T-helper 22 cell (primary cell): ENCODE results near the gene TLCD3A.
"Not testable (repeated sequence)": the region's sequence is repeated elsewhere in the genome, so short reads cannot be mapped to it uniquely, and the experiment has no call there.

Experiments used
- DNase-seq: peaks from one replicate; pipeline ENCODE4 v3.0.0-alpha.2; 2020; ENCODE audit warnings: low read depth

Gene TLCD3A

GRCh38 chr17:749359-749758 lies 17.0 kb downstream of the TLCD3A start:
- DNase-seq: not testable (repeated sequence)

- no peak for DNase-seq
Observed at GRCh38 chr17:750431-751037, 18.1 kb downstream of the TLCD3A start.

DNA sequence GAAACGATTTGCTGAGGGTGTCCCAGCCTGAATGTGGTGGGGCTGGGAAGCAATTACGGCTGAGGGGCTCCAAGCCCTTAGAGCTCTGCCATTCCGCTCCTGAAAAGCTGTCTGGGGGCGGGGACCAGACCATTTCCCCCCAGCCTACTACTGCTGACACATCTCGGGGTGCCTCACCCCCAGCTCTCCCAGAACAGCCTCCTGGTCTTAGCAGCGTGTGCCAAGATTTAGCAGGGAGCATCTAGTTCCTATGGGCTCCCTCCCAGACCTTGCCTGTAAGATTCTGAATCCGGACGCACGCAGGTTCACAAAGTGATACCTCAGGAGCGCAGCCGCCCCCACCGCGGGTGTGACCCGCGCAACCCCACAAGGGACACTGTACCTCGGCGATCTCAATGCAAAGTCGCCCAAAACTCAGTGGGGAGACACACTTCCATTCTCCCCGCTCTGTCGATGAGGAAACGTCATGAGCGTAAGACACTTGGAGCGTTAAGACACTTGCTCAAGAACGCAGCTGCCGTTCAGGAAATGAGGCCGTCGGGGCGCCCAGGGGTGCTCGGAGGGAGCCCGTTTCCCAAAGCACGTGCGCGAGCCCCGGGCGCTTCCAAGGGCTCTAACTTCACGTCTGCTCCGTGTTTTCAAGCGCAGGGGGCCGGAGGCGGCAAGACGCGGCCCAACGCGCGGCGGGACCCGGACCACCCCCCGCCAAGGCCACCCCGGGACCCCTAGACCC lies 19.0 kb downstream of the TLCD3A start:
- peak; percentile 31 for DNase-seq

DNA sequence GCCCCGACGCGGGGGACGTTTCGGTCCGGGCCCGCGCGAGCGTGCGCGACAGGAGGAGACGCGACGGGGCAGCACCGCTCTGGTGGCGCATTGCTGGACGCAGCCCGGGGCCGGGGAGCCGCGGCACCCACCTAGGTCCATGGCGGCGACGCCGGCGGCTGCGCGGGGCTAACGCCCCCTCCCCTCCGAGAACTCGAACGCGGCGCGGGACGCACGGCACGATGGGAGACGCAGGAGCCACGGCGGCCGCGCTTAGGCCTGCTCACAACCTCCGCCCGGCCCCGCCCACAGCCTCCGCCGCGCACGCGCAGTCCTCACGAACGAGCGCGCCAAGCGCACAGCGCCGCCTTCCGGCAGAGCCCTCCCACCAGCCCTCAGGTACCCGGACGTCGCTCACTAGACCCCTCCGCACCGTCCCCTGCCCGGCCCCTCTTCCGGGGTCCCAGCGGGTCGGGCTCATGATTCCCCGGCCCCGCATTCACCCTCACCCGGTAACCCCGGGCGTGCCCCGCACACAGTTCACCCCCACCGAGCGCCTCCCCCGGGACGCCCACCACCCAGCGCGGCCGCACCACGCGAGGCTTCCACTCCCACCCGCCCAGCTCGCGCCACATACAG lies 19.7 kb downstream of the TLCD3A start, which contains the start of gene GEMIN4:
GEMIN4 (minus strand) TSS at position 263 of the 618 bp plus-strand sequence; CDS start at position 141, 122 bp downstream.
- peak; percentile 86 for DNase-seq

DNA sequence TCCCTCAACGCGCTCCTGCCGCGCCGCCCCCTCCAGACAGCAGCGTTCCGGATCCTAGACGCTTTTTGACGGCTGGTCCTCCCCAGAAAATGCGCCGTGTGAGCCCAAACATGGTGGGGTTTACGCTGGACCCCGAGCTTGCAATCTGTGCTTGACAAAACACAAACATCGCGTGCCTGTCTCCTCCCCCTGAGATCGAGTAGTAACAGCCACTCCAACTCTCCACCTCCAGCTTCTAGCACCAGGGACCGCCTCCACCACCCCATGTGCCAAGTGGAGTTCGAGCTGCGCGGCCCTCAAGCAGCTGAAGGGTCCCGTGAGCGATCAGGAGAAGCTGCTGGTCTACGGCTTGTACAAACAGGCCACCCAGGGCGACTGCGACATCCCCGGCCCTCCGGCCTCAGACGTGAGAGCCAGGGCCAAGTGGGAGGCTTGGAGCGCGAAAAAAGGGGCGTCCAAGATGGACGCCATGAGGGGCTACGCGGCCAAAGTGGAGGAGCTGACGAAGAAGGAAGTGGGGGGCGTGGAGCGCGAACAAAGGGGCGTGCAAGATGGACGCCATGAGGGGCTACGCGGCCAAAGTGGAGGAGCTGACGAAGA lies 20.3 kb downstream of the TLCD3A start:
- DNase-seq: no peak

DNA sequence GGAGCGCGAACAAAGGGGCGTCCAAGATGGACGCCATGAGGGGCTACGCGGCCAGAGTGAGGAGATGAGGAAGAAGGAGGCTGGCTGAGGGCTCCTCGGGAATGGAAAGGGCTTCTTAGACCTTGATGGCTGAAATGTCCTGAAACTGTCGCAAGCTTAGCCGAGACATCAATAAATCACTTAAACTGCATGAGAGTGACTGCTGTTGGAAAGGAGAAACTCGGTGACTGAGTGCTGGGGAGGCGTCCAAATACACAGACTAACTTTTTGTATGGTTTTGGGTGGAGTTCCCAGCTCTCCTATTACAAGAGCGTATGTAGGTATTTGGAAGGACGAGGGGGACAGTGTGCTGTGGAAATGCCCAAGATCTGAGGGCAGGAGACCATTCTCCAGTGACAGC lies 21.0 kb downstream of the TLCD3A start:
- no peak for DNase-seq

DNA sequence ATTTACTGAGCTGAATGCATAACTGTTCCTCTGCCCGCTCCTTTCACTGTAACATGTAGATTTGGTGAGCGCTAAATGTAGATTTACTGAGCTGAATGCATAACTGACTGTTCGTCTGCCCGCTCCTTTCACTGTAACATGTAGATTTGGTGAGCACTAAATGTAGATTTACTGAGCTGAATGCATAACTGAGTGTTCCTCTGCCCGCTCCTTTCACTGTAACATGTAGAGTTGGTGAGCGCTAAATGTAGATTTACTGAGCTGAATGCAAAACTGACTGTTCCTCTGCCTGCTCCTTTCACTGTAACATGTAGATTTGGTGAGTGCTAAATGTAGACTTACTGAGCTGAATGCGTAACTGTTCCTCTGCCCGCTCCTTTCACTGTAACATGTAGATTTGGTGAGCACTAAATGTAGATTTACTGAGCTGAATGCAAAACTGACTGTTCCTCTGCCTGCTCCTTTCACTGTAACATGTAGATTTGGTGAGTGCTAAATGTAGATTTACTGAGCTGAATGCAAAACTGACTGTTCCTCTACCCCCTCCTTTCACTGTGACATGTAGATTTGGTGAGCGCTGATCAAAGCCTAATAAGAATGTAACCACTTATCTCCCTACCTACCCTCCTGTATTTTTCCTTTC lies 23.0 kb downstream of the TLCD3A start:
- not testable (repeated sequence) for DNase-seq

DNA sequence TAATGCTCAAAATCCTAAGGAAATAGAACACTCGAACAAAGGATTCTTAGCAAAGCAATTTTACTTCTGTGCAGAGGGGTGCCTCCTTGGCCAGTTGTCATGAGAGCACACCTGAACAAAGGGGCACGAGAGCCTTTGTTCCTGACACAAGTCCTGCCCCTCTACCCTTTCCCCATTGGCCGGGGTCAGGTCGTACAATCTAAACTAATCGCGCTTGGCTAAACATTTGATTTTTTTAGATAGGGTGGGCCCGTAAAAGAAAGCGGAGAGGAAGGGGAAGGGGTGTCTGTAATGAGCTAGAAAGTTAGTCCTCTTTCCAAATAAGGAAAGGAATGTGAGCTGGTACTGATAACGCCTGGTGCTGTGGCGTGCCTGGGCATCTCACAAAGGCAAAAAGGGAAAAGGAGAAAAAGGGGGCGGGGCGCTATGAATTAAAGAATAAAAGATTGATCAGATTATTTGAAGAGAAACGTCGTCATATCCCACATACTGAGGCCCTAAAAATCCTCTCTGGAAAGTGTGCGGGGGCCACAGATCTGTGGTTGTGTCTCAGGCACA lies 23.7 kb downstream of the TLCD3A start:
- not testable (repeated sequence) for DNase-seq

DNA sequence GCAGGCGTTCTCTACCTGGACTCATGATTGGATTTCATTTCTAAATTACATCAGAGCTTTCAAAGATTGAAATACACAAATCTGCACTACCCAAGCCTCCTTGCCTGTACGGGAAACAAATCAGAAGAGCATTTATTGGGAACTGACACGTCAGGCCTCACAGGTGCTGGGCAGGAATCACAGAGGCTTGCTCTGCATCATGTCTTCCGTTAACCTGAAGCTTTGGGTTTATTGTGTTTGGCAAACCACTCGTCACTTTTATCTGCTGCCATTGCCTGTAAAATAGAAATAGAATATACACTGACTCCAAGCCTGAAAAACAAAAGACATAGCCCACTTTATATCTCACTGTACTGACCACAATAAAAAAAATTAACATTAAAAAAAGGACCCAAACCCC lies 27.6 kb downstream of the TLCD3A start:
- DNase-seq: no peak

DNA sequence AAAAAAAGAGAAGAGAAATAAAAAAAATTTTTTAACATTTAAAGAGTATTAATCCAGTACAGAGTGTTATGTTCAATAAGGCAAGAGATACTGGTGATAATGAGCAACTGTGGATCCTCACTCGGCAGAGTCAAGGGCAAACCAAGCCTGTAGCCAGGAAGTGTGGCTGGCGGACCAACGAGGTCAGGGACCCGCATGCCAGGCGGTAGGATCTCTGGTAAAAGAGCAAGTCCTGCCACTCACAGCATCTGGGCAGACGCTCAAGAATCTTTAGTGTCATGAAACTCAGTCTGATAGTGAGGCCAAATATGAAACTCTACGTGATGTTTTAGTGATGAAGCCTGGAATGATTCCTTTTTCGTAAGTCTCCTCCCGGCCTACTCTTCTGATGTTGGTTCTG lies 28.0 kb downstream of the TLCD3A start:
- no peak for DNase-seq

GRCh38 chr17:767076-767475 lies 34.7 kb downstream of the TLCD3A start:
- no peak for DNase-seq

DNA sequence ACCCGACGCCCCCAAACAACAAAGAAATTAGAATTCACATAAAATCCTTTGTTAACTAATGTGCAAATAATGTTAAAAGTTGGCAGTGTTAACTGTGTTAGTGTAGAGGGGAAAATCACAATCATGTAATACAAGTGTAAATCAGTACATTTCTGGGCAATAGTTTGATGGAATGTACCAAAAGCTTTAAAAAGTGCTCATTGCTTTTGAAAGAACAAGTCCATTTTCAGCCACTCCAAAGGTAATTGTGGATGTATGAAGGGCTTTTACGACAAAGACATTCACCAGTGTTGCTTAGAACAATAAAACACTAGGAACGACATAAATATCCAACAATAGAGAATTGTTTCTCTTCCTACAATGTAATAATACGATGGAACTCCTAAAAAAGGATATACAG lies 40.6 kb downstream of the TLCD3A start:
- DNase-seq: no peak

DNA sequence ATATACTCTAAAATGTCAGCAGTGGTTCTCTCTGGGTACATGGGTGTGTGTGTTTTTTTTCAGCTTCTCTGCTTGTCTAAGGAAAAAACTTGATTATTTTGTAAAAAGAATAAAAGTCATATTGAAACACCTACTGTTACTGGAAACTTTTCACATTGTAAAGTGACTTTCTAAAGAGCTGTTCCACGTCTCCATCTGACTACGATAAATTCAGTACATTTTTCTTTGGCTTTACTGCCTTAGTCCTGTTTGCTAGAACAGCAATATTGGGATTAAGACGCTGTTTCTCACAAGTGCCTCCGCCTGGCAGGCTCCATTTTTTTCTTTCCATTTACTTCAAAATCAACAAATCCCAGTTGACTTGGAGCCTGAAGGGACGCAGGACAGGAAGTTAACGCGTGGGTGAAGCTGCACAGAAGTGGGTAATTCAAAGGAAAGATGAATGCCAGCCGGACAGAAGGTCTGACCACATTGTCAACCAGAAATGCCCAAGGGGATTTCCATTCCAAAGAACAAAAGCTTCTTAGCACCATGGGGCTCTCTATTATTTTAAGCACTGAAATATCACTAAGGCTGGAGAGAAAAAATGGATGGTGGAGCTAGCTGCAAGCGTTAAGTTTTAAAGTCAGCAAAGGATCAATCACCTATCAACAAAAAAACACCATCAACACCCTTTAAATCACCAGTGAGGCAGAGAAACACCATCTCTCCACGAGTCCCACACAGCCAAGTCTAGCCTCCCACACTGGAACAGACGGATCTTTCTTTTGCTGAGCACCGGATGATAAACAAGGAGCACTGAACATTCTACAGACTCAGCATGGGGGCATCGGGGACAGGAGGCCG lies 41.3 kb downstream of the TLCD3A start:
- no peak for DNase-seq

- DNase-seq: no peak
Observed at GRCh38 chr17:774313-774584, 41.9 kb downstream of the TLCD3A start.

- DNase-seq: no peak
Observed at GRCh38 chr17:778096-778495, 45.7 kb downstream of the TLCD3A start.

DNA sequence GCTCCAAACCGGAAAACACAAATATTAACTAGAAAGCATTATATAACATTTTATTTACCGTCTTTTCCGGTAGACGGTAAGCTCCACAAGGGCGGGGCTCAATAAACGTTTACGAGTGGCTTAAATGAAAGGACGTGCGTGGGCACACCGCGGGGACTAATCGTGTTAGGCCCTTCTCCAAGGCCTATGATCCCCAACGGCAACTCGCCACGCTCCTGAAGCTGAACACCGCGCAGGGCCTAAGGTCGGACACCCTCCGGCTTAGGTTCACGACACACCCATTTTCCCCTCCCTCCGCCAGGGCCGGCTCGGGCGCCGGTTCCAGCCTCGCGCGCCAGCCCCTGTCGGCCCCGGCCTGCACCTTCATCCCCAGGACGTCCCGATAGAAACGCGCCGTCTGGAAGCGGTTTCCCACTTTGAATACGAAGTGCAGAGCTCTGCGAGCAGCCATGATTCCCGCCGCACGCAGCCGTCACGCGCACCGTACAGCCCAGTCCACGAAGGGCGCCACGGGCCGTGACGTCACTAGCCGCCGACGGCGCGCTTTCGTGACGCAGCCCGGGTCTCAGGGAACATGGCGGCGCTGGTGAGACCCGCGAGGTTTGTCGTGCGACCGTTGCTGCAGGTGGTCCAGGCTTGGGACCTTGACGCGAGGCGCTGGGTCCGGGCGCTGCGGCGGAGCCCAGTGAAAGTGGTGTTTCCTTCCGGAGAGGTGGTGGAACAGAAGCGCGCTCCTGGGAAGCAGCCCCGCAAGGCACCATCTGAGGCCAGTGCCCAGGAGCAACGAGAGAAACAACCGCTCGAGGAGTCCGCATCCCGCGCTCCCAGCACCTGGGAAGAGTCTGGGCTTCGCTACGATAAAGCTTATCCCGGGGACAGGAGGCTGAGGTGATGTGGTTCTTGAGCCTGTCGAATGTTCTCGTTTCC lies 49.7 kb downstream of the TLCD3A start, which contains the start of the genes GLOD4 and MRM3:
GLOD4 (minus strand) TSS at position 476 of the 927 bp plus-strand sequence; CDS start at position 451, 25 bp downstream.
MRM3 (plus strand) TSS at position 549 of the 927 bp plus-strand sequence; CDS start at position 575, 26 bp downstream.
- DNase-seq: peak; percentile 89

DNA sequence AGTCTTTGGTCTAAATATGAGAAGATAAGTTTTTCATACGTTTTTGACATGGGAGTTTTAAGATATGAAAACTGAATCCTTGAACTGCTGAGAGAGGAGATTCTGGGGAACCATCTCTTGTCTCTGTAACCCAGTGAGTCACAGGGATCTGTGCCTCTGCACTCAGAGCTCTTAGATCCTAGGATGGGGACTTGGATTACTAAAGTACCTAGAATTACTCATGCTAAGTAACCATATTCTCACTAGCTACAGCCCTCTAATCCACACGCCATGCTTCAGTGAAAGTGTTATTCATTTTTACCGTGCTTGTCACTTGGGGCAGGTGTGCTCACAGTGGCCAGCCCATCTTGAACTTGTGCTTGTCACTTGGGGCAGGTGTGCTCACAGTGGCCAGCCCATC lies 51.7 kb downstream of the TLCD3A start:
- no peak for DNase-seq

DNA sequence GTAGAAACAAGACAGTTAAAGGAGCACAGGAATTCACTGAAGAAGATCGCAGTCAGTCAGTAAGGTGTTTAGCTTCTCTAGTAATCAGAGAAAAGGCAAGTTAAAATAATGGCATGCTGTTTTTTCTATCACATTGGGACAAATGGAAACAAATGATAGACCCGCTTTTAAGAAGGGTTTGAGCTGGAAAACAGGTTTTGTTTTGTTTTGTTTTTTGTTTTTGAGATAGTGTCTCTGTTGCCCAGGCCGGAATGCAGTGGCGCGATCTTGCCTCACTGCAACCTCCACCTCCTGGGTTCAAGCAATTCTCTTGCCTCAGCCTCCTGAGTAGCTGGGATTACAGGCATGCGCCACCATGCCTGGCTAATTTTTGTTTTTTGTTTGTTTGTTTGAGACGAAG lies 53.5 kb downstream of the TLCD3A start:
- not testable (repeated sequence) for DNase-seq

- no peak for DNase-seq
Observed at GRCh38 chr17:787641-788221, 55.3 kb downstream of the TLCD3A start.

DNA sequence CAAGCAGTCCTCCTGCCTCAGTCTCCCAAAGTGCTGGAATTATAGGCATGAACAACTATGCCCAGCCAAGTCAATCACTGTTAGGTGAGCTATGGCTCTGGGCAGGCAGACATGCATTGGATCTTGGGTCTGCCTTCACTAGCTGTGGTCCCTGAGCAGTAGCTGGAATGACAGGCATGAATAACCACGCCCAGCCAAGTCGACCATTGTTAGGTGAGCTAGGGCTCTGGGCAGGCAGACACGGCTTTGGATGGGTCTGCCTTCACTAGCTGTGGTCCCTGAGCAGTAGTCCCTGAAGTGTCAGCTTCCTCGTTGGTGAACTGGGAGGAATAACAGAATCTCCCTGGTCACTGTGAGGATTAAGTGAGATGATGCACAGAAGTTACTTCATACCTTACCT lies 56.2 kb downstream of the TLCD3A start:
- no peak for DNase-seq
